Activated CD4-positive, alpha-beta T cell treated with anti-CD3 and anti-CD28 coated beads, Interleukin-2, amount 10 ng/mL, durations not matched to agents 24 days and 14 days (primary cell): ENCODE data around the gene BTG4. TPM values are rescaled to one million over a fixed set of nuclear protein-coding genes. Genes with fewer than 3 reads are reported as not detected.

Experiments used
- DNase-seq: peaks from one replicate; pipeline ENCODE4 v3.0.0; 2022
- H3K27ac Mint-ChIP-seq: one replicate; pipeline ENCODE4 v1.8.0; 2022; ENCODE audit warnings: mild to moderate bottlenecking, mixed read lengths
- H3K27me3 Mint-ChIP-seq: one replicate; pipeline ENCODE4 v1.8.0; 2022; ENCODE audit warnings: mixed read lengths
- H3K36me3 Mint-ChIP-seq: one replicate; pipeline ENCODE4 v1.8.0; 2022; ENCODE audit warnings: low read depth, mild to moderate bottlenecking, mixed read lengths
- H3K4me1 Mint-ChIP-seq: one replicate; pipeline ENCODE4 v1.8.0; 2021; ENCODE audit warnings: mixed read lengths
- H3K4me3 Mint-ChIP-seq: one replicate; pipeline ENCODE4 v1.8.0; 2022; ENCODE audit warnings: mild to moderate bottlenecking, moderate library complexity, mixed read lengths
- H3K9me3 Mint-ChIP-seq: one replicate; pipeline ENCODE4 v1.8.0; 2021; ENCODE audit warnings: mixed read lengths
- intact Hi-C: fragments of 100-400 bp; cut with micrococcal nuclease; formaldehyde crosslinking; loops from one replicate; pipeline ENCODE4 v1.15.1; 2023
- total RNA-seq: library from RNA; stranded (reverse); gene quantifications from 2 replicates; pipeline ENCODE4 v1.2.3, GENCODE V29; 2022

BTG4 gene
- total RNA-seq, 1 donor from 2014 or later = not detected

- peaks cover 60% of the 10 kb centered on the region for H3K27me3 Mint-ChIP-seq
- intact Hi-C loops = no loop called here
- H3K27ac Mint-ChIP-seq = peak overlapping the region; percentile 54
- peaks cover 2% of the 10 kb centered on the region for H3K36me3 Mint-ChIP-seq
- DNase-seq = peak; percentile 62
- peak overlapping the region; percentile 84 for H3K4me3 Mint-ChIP-seq
- peaks cover 6% of the 10 kb centered on the region for H3K9me3 Mint-ChIP-seq
- H3K4me1 Mint-ChIP-seq = peaks cover 20% of the 10 kb centered on the region
These were observed 29.3 kb upstream of the BTG4 start for GRCh38 chr11:111541254-111542061.

- DNase-seq = no peak
- H3K4me3 Mint-ChIP-seq = peak overlapping the region; percentile 84
- H3K27me3 Mint-ChIP-seq = peaks cover 59% of the 10 kb centered on the region
- peaks cover 2% of the 10 kb centered on the region for H3K36me3 Mint-ChIP-seq
- intact Hi-C loops = no loop called here
- H3K9me3 Mint-ChIP-seq = peaks cover 6% of the 10 kb centered on the region
- H3K4me1 Mint-ChIP-seq = peaks cover 20% of the 10 kb centered on the region
- no peak overlapping the region for H3K27ac Mint-ChIP-seq
These were observed 28.7 kb upstream of the BTG4 start for GRCh38 chr11:111540937-111541253.

DNA sequence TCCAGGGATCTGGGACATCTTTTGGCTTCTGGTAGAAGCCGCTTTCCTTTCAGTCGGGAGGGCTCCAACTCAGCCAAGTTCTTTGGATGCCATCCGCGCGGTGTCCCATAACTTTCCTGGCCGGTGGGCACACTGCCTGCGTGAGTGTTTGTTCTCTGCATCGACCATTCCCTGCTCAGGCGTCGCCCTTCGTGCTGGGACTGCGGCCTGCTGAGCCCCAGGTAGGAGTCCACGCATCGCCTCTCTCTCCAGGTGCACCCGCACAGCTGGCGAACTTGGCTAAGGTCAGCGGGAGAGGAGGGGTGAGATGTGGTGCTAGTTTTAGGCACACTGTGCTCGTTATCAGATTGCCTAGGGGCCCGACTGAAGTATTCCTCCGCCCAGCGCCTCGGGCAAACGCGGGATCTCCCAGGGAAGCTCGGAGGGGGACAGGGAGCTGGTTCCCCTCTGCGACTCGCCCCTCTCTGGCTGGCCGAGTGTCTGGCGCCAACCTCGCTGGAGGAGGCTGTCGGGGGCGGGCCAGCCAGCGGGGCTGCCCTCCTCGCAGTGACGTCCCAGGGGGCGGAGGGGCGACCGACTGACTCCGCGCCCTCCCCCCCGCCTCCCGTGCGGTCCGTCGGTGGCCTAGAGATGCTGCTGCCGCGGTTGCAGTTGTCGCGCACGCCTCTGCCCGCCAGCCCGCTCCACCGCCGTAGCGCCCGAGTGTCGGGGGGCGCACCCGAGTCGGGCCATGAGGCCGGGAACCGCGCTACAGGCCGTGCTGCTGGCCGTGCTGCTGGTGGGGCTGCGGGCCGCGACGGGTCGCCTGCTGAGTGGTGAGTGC, 28.1 kb upstream of the BTG4 start, which contains the start of gene LAYN:
LAYN (plus strand) TSS at position 607 of the 823 bp plus-strand sequence; CDS start at position 731, 124 bp downstream.
- Mint-ChIP-seq H3K36me3 (peaks cover 2% of the 10 kb centered on the region), H3K27me3 (peaks cover 55% of the 10 kb centered on the region), H3K4me1 (peaks cover 20% of the 10 kb centered on the region), H3K9me3 (peaks cover 6% of the 10 kb centered on the region), H3K27ac (peak within 1 kb of the TSS; percentile 86), H3K4me3 (peak within 1 kb of the TSS; percentile 84)
- peak; percentile 81 for DNase-seq
- intact Hi-C loops = no loop called here

DNA sequence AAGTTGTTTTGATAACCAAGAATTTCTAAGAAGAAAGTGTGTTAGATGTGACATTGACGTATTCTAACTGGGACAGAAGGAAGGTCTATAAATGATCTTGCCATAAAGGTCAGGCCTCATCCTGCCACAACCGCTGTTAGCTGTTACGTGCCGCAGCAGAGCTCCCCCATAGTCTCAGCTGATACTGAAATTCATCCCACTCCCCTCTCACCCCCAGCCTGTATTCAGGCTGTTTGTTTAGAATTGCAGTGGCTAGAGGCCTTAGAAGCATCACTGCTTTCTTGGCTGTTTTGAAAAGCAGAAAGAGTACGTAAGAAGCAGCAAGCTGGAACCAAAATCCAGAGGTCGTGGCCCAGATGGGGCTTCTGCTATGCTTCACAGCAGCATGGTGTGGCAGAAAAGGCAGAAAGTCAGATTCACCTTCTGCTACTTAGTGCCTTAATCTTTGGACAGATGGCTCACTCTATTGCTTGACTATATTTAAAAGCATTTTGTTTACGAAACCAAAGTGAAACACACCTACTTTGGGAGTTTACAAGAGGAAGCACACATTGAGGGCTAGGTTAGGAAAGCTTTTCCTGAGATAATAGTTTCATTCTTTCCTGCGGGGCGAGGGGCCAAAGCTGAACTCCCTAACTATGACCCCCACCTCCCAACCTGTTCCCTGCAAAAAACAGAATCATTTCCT, 27.4 kb upstream of the BTG4 start:
- Mint-ChIP-seq H3K27me3 (peaks cover 59% of the 10 kb centered on the region), H3K27ac (peak overlapping the region; percentile 86), H3K9me3 (peaks cover 6% of the 10 kb centered on the region), H3K4me3 (peak overlapping the region; percentile 66), H3K36me3 (no peaks in the 10 kb centered on the region), H3K4me1 (peaks cover 20% of the 10 kb centered on the region)
- intact Hi-C loops = loop anchor here (1.0 kb wide), 2 partner anchors 8 to 18 kb away; no protein-coding TSS in a partner anchor
- DNase-seq = peak; percentile 67

DNA sequence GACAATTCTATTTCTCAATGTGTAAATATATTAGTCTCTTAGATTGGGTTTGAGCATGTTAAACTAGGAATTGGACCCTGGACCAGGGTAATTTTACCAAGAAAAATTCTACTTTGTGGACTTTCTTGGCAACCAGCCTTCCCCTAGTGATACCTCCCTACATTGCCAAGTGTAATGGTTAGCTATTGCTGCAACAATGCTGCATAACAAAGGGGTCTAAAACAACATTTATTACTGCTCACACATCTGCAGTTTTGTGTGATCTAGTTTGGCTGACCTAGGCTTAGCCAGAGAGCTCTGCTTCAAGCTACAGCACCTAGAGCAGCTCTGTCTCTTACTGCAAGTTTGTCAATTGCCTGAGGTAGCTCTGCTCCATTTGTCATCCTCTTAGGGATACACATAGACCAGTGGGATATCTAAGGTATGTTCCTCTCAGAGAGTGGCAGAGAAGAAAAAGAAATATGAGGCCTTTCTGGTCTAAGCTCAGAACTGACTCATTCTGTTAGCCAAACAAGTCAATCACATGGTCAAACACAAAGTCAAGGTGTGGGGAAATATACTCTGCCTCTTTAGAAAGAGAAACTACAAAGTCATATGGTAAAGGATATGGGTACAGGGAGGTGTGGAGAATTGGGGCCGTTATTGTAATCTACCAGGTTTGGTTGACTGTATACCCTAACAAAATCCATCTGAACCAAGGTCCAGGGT, 26.4 kb upstream of the BTG4 start:
- intact Hi-C loops = loop anchor here (1.0 kb wide), 2 partner anchors 7 to 17 kb away; no protein-coding TSS in a partner anchor
- peak overlapping the region; percentile 80 for H3K27ac Mint-ChIP-seq
- H3K9me3 Mint-ChIP-seq = peaks cover 6% of the 10 kb centered on the region
- DNase-seq = no peak
- no peaks in the 10 kb centered on the region for H3K36me3 Mint-ChIP-seq
- H3K4me3 Mint-ChIP-seq = peak overlapping the region; percentile 24
- peaks cover 20% of the 10 kb centered on the region for H3K4me1 Mint-ChIP-seq
- H3K27me3 Mint-ChIP-seq = peaks cover 62% of the 10 kb centered on the region

GRCh38 chr11:111537336-111537860, 25.2 kb upstream of the BTG4 start:
- Mint-ChIP-seq H3K4me1 (peaks cover 19% of the 10 kb centered on the region), H3K36me3 (no peaks in the 10 kb centered on the region), H3K9me3 (peaks cover 6% of the 10 kb centered on the region), H3K27ac (no peak overlapping the region), H3K27me3 (peaks cover 50% of the 10 kb centered on the region), H3K4me3 (no peak overlapping the region)
- no peak for DNase-seq
- intact Hi-C loops = no loop called here

GRCh38 chr11:111535281-111535680, 23.1 kb upstream of the BTG4 start:
- Mint-ChIP-seq H3K4me1 (peaks cover 23% of the 10 kb centered on the region), H3K27ac (no peak overlapping the region), H3K9me3 (peaks cover 6% of the 10 kb centered on the region), H3K4me3 (no peak overlapping the region), H3K36me3 (no peaks in the 10 kb centered on the region), H3K27me3 (peaks cover 39% of the 10 kb centered on the region)
- intact Hi-C loops = no loop called here
- DNase-seq = no peak

DNA sequence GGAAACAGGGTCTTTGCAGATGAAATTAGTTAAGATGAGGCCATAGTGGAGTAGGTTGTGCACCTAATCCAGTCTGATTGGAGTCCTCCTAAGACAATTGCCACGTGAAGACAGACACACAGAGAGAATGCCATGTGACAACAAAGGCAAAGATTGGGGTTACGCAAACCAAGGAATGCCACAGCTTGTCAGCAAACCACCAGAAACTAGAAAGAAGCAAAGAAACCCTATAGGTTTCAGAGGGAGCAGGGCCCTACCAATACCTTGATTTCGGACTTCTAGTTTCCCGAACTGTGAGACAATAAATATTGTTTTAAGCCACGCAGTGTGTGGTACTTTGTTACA, 20.2 kb upstream of the BTG4 start:
- Mint-ChIP-seq H3K36me3 (no peaks in the 10 kb centered on the region), H3K27me3 (peaks cover 23% of the 10 kb centered on the region), H3K4me3 (no peak overlapping the region), H3K4me1 (peaks cover 26% of the 10 kb centered on the region), H3K27ac (peak overlapping the region; percentile 89), H3K9me3 (peaks cover 2% of the 10 kb centered on the region)
- intact Hi-C loops = loop anchor here (5.0 kb wide), 3 partner anchors 65 to 715 kb away; partner anchors contain the start of gene DIXDC1
- DNase-seq = no peak

DNA sequence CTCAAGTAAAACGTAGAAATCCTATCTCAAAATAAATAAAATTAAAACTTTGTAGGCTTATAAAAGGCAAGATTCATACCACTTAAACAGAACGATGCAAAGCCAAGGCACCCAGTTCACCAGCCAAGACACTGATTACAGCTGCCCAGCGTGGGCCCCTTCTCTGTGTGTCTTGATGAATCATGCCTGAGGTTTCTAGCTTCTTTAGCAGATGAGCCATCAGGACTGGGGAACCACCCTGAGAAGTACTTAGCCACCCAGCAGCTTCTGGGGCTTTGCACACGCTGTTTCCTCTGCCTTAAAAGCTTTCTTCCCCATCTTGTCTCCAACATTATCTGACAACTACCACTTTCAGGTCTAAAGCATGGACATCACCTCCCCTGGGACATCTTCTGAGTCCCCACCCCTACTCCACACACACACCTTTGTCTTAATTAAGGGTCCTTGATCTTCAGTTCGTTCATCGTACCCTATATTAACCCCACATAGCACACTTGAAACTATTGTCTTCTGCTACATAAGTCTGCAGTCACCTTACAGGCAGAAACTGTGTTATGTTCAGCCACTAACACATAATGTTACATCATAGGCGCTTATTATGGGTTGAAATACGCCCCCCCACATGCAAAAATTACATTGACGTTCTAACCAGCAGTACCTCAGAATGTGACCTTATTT, 19.6 kb upstream of the BTG4 start:
- Mint-ChIP-seq H3K27me3 (peaks cover 21% of the 10 kb centered on the region), H3K4me3 (peak overlapping the region; percentile 13), H3K36me3 (no peaks in the 10 kb centered on the region), H3K4me1 (peaks cover 26% of the 10 kb centered on the region), H3K27ac (peak overlapping the region; percentile 89), H3K9me3 (no peaks in the 10 kb centered on the region)
- peak; percentile 84 for DNase-seq
- intact Hi-C loops = loop anchor here (1.0 to 5.0 kb wide), 6 partner anchors 7 to 715 kb away; partner anchors contain the start of gene DIXDC1

GRCh38 chr11:111531136-111531535, 18.9 kb upstream of the BTG4 start:
- intact Hi-C loops = loop anchor here (1.0 to 5.0 kb wide), 6 partner anchors 8 to 714 kb away; partner anchors contain the start of gene DIXDC1
- Mint-ChIP-seq H3K27me3 (peaks cover 16% of the 10 kb centered on the region), H3K36me3 (no peaks in the 10 kb centered on the region), H3K4me1 (peaks cover 31% of the 10 kb centered on the region), H3K27ac (peak overlapping the region; percentile 64), H3K4me3 (no peak overlapping the region), H3K9me3 (no peaks in the 10 kb centered on the region)
- no peak for DNase-seq

GRCh38 chr11:111530091-111530490, 17.9 kb upstream of the BTG4 start:
- intact Hi-C loops = loop anchor here (2.0 to 5.0 kb wide), 4 partner anchors 63 to 713 kb away; partner anchors contain the start of gene DIXDC1
- H3K27ac Mint-ChIP-seq = no peak overlapping the region
- DNase-seq = no peak
- H3K4me3 Mint-ChIP-seq = no peak overlapping the region
- no peaks in the 10 kb centered on the region for H3K9me3 Mint-ChIP-seq
- peaks cover 13% of the 10 kb centered on the region for H3K27me3 Mint-ChIP-seq
- H3K36me3 Mint-ChIP-seq = no peaks in the 10 kb centered on the region
- peaks cover 39% of the 10 kb centered on the region for H3K4me1 Mint-ChIP-seq

- Mint-ChIP-seq H3K36me3 (no peaks in the 10 kb centered on the region), H3K27me3 (no peaks in the 10 kb centered on the region), H3K27ac (peak overlapping the region; percentile 87), H3K4me1 (peaks cover 45% of the 10 kb centered on the region), H3K9me3 (no peaks in the 10 kb centered on the region), H3K4me3 (peak overlapping the region; percentile 2)
- intact Hi-C loops = loop anchor here (5.0 to 10.0 kb wide), 4 partner anchors 74 to 1444 kb away; partner anchors contain the start of gene SIK2
- DNase-seq = peak; percentile 82
These were observed 16.4 kb upstream of the BTG4 start for GRCh38 chr11:111528557-111528956.
